Liver (tissue), 3 donors: ENCODE data around the gene ALPK3.

Source experiments
- ATF3 ChIP-seq: IDR thresholded peaks from 2 replicates; pipeline ENCODE4 v1.6.1; 2016; ENCODE audit warnings: antibody characterized with exemption
- EGR1 ChIP-seq, 2 donors: IDR thresholded peaks; 2 replicates each; pipeline ENCODE4 v1.6.1; 2016 to 2018; ENCODE audit warnings: antibody characterized with exemption in 2 of 2, low read depth in 2 of 2
- HNF4G ChIP-seq: IDR thresholded peaks from 2 replicates; pipeline ENCODE4 v1.6.1; 2016; ENCODE audit warnings: antibody characterized with exemption
- JUND ChIP-seq, 2 donors: IDR thresholded peaks; 2 replicates each; pipeline ENCODE4 v1.6.1; 2016; ENCODE audit warnings: antibody characterized with exemption in 2 of 2
- RAD21 ChIP-seq, 2 donors: IDR thresholded peaks; 2 replicates each; pipeline ENCODE4 v1.6.1; 2016; ENCODE audit warnings: antibody characterized with exemption in 2 of 2, mild to moderate bottlenecking in 2 of 2
- RXRA ChIP-seq, 2 donors: IDR thresholded peaks; 2 replicates each; pipeline ENCODE4 v1.6.1; 2017 to 2018; ENCODE audit warnings: antibody characterized with exemption in 2 of 2, mild to moderate bottlenecking in 1 of 2
- YY1 ChIP-seq: IDR thresholded peaks from 2 replicates; pipeline ENCODE4 v1.6.1; 2016; ENCODE audit warnings: antibody characterized with exemption, mild to moderate bottlenecking
- ZBTB33 ChIP-seq: IDR thresholded peaks from 2 replicates; pipeline ENCODE4 v1.6.1; 2016; ENCODE audit warnings: antibody characterized with exemption
- TF ChIP-seq, protein P1 (sequence below): fragments of 150-350 bp; IDR thresholded peaks from 2 replicates; pipeline ENCODE4 v1.5.1; 2017; ENCODE audit warnings: improper control_type of control experiment, low read depth, low read length; ENCODE audit not compliant: missing input control
- donor health status: healthy.
- donor health status: healthy.

- no peak for TF ChIP-seq YY1
- TF ChIP-seq RAD21 (IDR thresholded peaks at IDR 0.05), result no peak
- TF ChIP-seq JUND (IDR thresholded peaks at IDR 0.05), result no peak
- TF ChIP-seq HNF4G, result no peak
- TF ChIP-seq, protein P1, sequence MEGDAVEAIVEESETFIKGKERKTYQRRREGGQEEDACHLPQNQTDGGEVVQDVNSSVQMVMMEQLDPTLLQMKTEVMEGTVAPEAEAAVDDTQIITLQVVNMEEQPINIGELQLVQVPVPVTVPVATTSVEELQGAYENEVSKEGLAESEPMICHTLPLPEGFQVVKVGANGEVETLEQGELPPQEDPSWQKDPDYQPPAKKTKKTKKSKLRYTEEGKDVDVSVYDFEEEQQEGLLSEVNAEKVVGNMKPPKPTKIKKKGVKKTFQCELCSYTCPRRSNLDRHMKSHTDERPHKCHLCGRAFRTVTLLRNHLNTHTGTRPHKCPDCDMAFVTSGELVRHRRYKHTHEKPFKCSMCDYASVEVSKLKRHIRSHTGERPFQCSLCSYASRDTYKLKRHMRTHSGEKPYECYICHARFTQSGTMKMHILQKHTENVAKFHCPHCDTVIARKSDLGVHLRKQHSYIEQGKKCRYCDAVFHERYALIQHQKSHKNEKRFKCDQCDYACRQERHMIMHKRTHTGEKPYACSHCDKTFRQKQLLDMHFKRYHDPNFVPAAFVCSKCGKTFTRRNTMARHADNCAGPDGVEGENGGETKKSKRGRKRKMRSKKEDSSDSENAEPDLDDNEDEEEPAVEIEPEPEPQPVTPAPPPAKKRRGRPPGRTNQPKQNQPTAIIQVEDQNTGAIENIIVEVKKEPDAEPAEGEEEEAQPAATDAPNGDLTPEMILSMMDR, result no peak
- TF ChIP-seq ZBTB33, result no peak
- TF ChIP-seq EGR1 (IDR thresholded peaks at IDR 0.05; ENCODE audit: low read depth in 2 of 2), result no peak
- TF ChIP-seq ATF3, result no peak
- TF ChIP-seq RXRA (IDR thresholded peaks at IDR 0.05), result no peak
Observed at GRCh38 chr15:84879088-84879780, 62.1 kb downstream of the ALPK3 start.
